ENCODE measurements around the gene TRPV6.

GRCh38 chr7:142891490-142892082 lies 6.0 kb upstream of the TRPV6 start:
- no peak for TF ChIP-seq YY1 (IDR thresholded peaks at IDR 0.05; ENCODE audit: low read depth)
- TF ChIP-seq MAX (IDR thresholded peaks at IDR 0.05): no peak
- TF ChIP-seq CEBPB (IDR thresholded peaks at IDR 0.05): no peak
- TF ChIP-seq USF1 (IDR thresholded peaks at IDR 0.05): no peak
- no peak for TF ChIP-seq RAD21 (IDR thresholded peaks at IDR 0.05; ENCODE audit: low read depth)
- no peak for TF ChIP-seq REST (IDR thresholded peaks at IDR 0.05; ENCODE audit: low read depth)
- TF ChIP-seq TEAD4 (IDR thresholded peaks at IDR 0.05): no peak
- no peak for TF ChIP-seq NFIC (IDR thresholded peaks at IDR 0.05)
- TF ChIP-seq EGR1 (IDR thresholded peaks at IDR 0.05): no peak
- no peak for TF ChIP-seq TAF1 (IDR thresholded peaks at IDR 0.05; ENCODE audit: low read depth)
- TF ChIP-seq CREB1 (IDR thresholded peaks at IDR 0.05; ENCODE audit: low read depth): no peak
- TF ChIP-seq EP300 (IDR thresholded peaks at IDR 0.05; ENCODE audit: borderline replicate concordance): no peak
- TF ChIP-seq FOXM1 (IDR thresholded peaks at IDR 0.05; ENCODE audit: borderline replicate concordance, low read depth): no peak
- TF ChIP-seq ZBTB7A (IDR thresholded peaks at IDR 0.05; ENCODE audit: low read depth): no peak
